Embryonic facial prominence (tissue), 1 donor: Measurements from ENCODE around the gene TRPV2.

ENCODE experiments used
- DNase-seq: peaks from one replicate; pipeline ENCODE4 v3.0.0-alpha.2; 2016; ENCODE audit errors: extremely low spot score

TRPV2 gene

GRCh38 chr17:16477255-16477654, 61.9 kb downstream of the TRPV2 start:
- DNase-seq, result no peak

GRCh38 chr17:16477666-16478065, 62.3 kb downstream of the TRPV2 start:
- no peak for DNase-seq

- no peak for DNase-seq
These were observed 63.3 kb downstream of the TRPV2 start for GRCh38 chr17:16478649-16479048.

DNA sequence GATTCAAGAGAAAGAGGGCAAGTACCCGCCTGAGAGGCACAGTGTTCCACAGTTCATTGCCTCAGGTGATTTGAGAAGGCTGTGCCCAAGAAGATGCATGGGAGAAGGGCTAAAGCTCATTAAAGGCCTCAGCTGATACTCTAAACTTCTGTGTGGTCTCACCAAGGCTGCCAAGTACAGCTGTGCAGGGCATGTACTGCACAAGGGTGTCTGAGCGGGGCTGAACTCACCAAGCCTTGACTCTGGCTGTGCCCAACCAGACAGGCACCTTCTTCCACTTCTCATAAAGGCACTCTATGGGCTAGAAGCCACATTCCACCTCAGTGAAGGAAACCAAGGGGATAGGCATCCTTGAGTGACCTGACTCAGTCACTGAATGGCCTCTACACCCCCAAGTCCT, 63.9 kb downstream of the TRPV2 start:
- no peak for DNase-seq

GRCh38 chr17:16480995-16481394, 65.6 kb downstream of the TRPV2 start:
- no peak for DNase-seq

DNA sequence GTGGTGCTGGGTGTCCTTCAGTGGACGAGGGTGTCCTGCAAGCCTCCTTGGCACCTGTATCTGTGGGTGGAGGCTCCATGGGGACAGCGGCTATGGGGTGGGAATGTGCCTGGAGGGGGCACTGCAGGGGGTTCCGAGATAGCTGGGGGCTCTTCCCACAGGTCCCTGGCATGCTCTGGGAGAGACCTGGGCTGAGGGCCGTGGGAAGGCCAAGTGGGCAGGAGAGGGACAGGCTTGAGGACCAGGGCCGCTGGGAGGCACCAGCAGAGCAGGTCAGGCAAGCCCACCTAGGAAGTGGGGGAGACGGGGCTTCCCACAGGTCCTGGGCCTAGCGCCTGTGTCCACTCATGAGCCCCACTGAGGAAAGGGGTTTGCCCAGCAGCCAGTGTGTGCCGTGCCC, 66.9 kb downstream of the TRPV2 start:
- DNase-seq, result no peak

DNA sequence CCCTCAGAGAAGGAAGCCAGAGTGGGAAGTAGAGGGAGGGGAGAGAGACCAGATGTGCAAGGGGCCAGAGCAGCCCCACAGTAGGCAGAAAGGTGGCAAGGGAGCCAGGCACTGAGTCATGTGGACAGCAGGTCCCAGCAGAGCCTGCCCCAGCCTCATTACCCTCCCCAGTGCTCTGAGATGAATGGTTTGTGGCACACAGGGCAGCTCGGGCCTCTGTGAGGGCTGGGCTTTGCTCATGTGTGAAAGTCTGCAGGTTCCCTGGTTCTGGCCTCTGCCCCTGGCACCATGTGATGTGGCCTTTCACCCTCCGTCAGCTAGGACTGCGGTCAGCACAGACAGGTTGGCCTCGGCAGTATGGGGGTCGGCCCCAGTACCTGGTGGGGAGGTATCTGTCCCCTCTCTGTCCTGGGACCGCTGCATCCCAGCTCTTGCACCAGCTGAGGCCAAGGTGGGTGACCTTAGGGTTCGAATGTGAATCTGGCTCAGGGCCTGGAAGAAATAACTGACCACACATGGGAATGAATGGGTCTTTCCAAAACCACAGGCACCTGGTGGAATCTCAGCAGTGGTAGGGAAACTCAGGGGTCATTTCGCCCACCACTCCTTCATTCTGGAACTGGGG, 67.8 kb downstream of the TRPV2 start:
- DNase-seq, result no peak

- no peak for DNase-seq
These were observed 69.2 kb downstream of the TRPV2 start for GRCh38 chr17:16484445-16485175.
